ENCODE results near the gene CD44.

The CD44 gene

DNA sequence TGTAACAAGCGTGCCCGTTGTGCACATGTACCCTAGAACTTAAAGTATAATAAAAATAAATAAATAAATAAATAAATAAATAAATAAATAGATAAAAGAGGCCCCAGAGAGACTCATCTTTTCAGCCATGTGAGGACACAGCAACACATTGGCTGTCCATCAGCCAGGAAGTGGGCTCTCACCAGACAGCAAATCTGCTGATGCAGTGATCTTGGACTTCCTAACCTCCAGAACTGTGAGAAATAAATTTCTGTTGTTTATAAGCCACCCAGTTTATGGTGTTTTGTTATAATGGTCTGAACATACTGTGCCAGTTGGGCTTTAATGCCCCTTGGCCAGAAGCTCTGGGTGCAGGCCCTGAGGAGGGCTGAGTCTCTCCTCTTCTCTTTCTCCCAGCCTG is 42.2 kb upstream of the CD44 start:
- Histone ChIP-seq H3K4me2 (ENCODE audit: low read length) (no peak overlapping the region), H3K4me1 (ENCODE audit: low read length) (peaks cover 3% of the 10 kb centered on the region; the same call in 1 of the 2 replicates), H3K27ac (ENCODE audit: low read length) (no peak overlapping the region), H4K20me1 (ENCODE audit: insufficient read depth, low read length) (no peaks in the 10 kb centered on the region), H3K9me3 (ENCODE audit: insufficient read depth, low read length) (no peaks in the 10 kb centered on the region), H3K9ac (ENCODE audit: low read length) (no peak overlapping the region), H3K27me3 (ENCODE audit: low read depth, low read length) (no peaks in the 10 kb centered on the region), H3K36me3 (replicated peaks; ENCODE audit: low read depth, low read length) (no peaks in the 10 kb centered on the region), H3K4me3 (ENCODE audit: low read length) (no peak overlapping the region), H2AFZ (ENCODE audit: low read depth, low read length) (no peak overlapping the region), H3K79me2 (ENCODE audit: low read length) (no peaks in the 10 kb centered on the region)
- TF ChIP-seq, protein P1, sequence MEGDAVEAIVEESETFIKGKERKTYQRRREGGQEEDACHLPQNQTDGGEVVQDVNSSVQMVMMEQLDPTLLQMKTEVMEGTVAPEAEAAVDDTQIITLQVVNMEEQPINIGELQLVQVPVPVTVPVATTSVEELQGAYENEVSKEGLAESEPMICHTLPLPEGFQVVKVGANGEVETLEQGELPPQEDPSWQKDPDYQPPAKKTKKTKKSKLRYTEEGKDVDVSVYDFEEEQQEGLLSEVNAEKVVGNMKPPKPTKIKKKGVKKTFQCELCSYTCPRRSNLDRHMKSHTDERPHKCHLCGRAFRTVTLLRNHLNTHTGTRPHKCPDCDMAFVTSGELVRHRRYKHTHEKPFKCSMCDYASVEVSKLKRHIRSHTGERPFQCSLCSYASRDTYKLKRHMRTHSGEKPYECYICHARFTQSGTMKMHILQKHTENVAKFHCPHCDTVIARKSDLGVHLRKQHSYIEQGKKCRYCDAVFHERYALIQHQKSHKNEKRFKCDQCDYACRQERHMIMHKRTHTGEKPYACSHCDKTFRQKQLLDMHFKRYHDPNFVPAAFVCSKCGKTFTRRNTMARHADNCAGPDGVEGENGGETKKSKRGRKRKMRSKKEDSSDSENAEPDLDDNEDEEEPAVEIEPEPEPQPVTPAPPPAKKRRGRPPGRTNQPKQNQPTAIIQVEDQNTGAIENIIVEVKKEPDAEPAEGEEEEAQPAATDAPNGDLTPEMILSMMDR (IDR thresholded peaks at IDR 0.05; ENCODE audit: low read depth, low read length), result no peak
- no peak for TF ChIP-seq EZH2phosphoT487 (IDR thresholded peaks at IDR 0.05; ENCODE audit: low read depth)

DNA sequence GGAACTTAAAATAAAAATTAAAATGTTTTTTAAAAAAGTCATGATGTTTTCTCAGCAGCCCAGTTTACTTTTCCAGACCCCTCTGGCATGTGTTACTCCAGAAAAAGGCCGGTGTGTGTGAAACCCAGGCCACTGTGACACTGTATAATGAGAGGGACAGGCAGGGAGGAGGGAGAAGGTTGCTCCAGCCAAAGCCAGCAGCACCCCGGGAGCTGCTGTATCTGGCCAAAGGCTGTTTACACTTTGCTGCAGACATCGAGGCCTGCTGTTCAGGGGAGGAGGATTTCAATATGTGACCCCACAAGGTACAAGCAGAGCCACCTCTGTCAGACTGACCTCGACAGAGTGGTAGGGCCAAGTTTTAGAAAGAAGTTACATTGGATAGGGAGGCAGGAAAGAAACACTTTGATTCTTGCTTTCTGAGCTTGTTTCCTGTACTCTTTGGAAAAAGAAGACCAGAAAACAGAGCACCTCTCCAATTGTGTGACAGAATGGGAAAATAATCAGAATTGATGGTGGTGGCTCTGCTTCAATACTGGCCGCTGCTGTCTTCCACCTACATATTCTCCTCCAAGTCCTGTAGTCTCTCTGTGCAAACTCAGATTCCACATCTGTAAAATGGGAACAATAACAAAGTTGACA is 41.0 kb upstream of the CD44 start:
- no peak overlapping the region for H3K9ac ChIP-seq (ENCODE audit: low read length)
- H3K79me2 ChIP-seq (ENCODE audit: low read length), result no peaks in the 10 kb centered on the region
- no peaks in the 10 kb centered on the region for H3K36me3 ChIP-seq (replicated peaks; ENCODE audit: low read depth, low read length)
- no peak overlapping the region for H3K4me3 ChIP-seq (ENCODE audit: low read length)
- no peak overlapping the region for H3K27ac ChIP-seq (ENCODE audit: low read length)
- no peaks in the 10 kb centered on the region for H3K9me3 ChIP-seq (ENCODE audit: insufficient read depth, low read length)
- H2AFZ ChIP-seq (ENCODE audit: low read depth, low read length), result no peak overlapping the region
- no peaks in the 10 kb centered on the region for H4K20me1 ChIP-seq (ENCODE audit: insufficient read depth, low read length)
- no peak for TF ChIP-seq EZH2phosphoT487 (IDR thresholded peaks at IDR 0.05; ENCODE audit: low read depth)
- TF ChIP-seq, protein P1 (IDR thresholded peaks at IDR 0.05; ENCODE audit: low read depth, low read length), result no peak
- H3K4me1 ChIP-seq (ENCODE audit: low read length), result peaks cover 3% of the 10 kb centered on the region; the same call in 1 of the 2 replicates
- no peaks in the 10 kb centered on the region for H3K27me3 ChIP-seq (ENCODE audit: low read depth, low read length)
- no peak overlapping the region for H3K4me2 ChIP-seq (ENCODE audit: low read length)

DNA sequence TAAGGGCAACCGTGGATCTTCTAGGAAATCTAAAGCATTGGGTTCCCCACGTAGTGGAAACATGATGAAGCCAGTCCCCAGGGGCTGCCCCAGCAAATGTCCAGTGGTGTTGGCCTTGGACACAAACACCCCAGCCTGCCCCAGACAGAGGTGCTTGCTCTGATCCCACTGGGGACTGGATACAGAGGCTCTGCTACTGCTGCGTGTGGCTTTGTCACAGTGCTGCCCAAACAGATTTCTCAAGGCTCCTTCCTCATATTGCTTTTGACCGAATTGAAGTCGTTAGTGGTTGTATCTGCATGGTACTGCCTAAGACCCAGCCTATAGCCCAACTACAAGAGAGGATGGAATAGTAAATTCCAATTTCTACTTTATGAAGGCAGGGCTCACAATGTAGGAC is 40.1 kb upstream of the CD44 start:
- TF ChIP-seq EZH2phosphoT487 (IDR thresholded peaks at IDR 0.05; ENCODE audit: low read depth), result no peak
- TF ChIP-seq, protein P1 (IDR thresholded peaks at IDR 0.05; ENCODE audit: low read depth, low read length), result no peak
- Histone ChIP-seq H3K27ac (ENCODE audit: low read length) (no peak overlapping the region), H2AFZ (ENCODE audit: low read depth, low read length) (no peak overlapping the region), H3K9me3 (ENCODE audit: insufficient read depth, low read length) (no peaks in the 10 kb centered on the region), H3K9ac (ENCODE audit: low read length) (no peak overlapping the region), H3K27me3 (ENCODE audit: low read depth, low read length) (no peaks in the 10 kb centered on the region), H3K4me1 (ENCODE audit: low read length) (peaks cover 3% of the 10 kb centered on the region; the same call in 1 of the 2 replicates), H3K4me3 (ENCODE audit: low read length) (no peak overlapping the region), H3K36me3 (replicated peaks; ENCODE audit: low read depth, low read length) (no peaks in the 10 kb centered on the region), H3K79me2 (ENCODE audit: low read length) (no peaks in the 10 kb centered on the region), H4K20me1 (ENCODE audit: insufficient read depth, low read length) (no peaks in the 10 kb centered on the region), H3K4me2 (ENCODE audit: low read length) (no peak overlapping the region)

- Histone ChIP-seq H3K4me2 (ENCODE audit: low read length) (no peak overlapping the region), H2AFZ (ENCODE audit: low read depth, low read length) (no peak overlapping the region), H3K79me2 (ENCODE audit: low read length) (no peaks in the 10 kb centered on the region), H3K27ac (ENCODE audit: low read length) (no peak overlapping the region), H3K4me1 (ENCODE audit: low read length) (peaks cover 2% of the 10 kb centered on the region; the same call in 1 of the 2 replicates), H3K9ac (ENCODE audit: low read length) (no peak overlapping the region), H3K36me3 (replicated peaks; ENCODE audit: low read depth, low read length) (no peaks in the 10 kb centered on the region), H3K27me3 (ENCODE audit: low read depth, low read length) (no peaks in the 10 kb centered on the region), H3K9me3 (ENCODE audit: insufficient read depth, low read length) (no peaks in the 10 kb centered on the region), H3K4me3 (ENCODE audit: low read length) (no peak overlapping the region), H4K20me1 (ENCODE audit: insufficient read depth, low read length) (no peaks in the 10 kb centered on the region)
- TF ChIP-seq, protein P1 (IDR thresholded peaks at IDR 0.05; ENCODE audit: low read depth, low read length), result no peak
- no peak for TF ChIP-seq EZH2phosphoT487 (IDR thresholded peaks at IDR 0.05; ENCODE audit: low read depth)
Observed at GRCh38 chr11:35099278-35100012, 39.5 kb upstream of the CD44 start.
